IPS-20b (cell line): ENCODE measurements around the gene SLCO2A1.

ENCODE experiments used
- H3K27ac ChIP-seq: one replicate; pipeline ENCODE4 v1.5.1; 2013; ENCODE audit warnings: low read length
- H3K27me3 ChIP-seq: 2 replicates; pipeline ENCODE4 v1.6.1; 2013; ENCODE audit warnings: mild to moderate bottlenecking, low read length, inconsistent platforms; ENCODE audit not compliant: insufficient read depth
- H3K36me3 ChIP-seq: 2 replicates; pipeline ENCODE4 v1.6.1; 2013; ENCODE audit warnings: low read depth, mild to moderate bottlenecking, inconsistent platforms, low read length, moderate library complexity; ENCODE audit not compliant: insufficient read depth
- H3K4me1 ChIP-seq: 2 replicates; pipeline ENCODE4 v1.6.1; 2013; ENCODE audit warnings: mild to moderate bottlenecking, control low read depth, inconsistent platforms, low read length, moderate library complexity; ENCODE audit not compliant: insufficient read depth
- H3K4me3 ChIP-seq: 2 replicates; pipeline ENCODE4 v1.5.1; 2013; ENCODE audit warnings: mild to moderate bottlenecking, low read length, inconsistent platforms
- H3K9ac ChIP-seq: 2 replicates; pipeline ENCODE4 v1.6.1; 2013; ENCODE audit warnings: low read depth, mild to moderate bottlenecking, inconsistent platforms, low read length, moderate library complexity
- H3K9me3 ChIP-seq: 2 replicates; pipeline ENCODE4 v1.6.1; 2013; ENCODE audit warnings: mild to moderate bottlenecking, low read depth, low read length, inconsistent platforms; ENCODE audit not compliant: insufficient read depth

The SLCO2A1 gene

DNA sequence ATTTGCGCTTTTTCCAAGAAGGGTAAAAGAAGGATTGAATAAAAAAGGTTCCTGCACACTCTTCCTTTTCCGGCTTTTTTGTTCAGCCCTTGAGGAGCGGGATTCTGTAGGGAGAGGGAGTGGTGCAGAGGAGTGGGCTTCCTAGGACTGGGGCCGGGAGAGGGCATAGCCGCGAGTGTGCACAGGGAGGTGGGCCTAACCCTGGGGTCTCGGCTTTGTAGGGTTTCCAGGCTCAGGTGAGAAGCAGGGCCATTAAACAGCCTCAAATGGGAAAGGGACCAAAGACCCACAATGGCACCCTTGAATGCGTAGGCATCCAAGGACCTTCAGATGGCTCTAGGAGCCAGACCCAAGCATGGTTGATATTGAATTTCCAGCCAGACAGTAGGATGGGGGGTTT, 98.6 kb downstream of the SLCO2A1 start:
- no peaks in the 10 kb centered on the region for H3K36me3 ChIP-seq
- no peak overlapping the region for H3K4me3 ChIP-seq
- H3K9ac ChIP-seq, result no peak overlapping the region
- no peaks in the 10 kb centered on the region for H3K9me3 ChIP-seq
- no peaks in the 10 kb centered on the region for H3K4me1 ChIP-seq
- H3K27me3 ChIP-seq, result peaks cover 33% of the 10 kb centered on the region
- no peak overlapping the region for H3K27ac ChIP-seq

DNA sequence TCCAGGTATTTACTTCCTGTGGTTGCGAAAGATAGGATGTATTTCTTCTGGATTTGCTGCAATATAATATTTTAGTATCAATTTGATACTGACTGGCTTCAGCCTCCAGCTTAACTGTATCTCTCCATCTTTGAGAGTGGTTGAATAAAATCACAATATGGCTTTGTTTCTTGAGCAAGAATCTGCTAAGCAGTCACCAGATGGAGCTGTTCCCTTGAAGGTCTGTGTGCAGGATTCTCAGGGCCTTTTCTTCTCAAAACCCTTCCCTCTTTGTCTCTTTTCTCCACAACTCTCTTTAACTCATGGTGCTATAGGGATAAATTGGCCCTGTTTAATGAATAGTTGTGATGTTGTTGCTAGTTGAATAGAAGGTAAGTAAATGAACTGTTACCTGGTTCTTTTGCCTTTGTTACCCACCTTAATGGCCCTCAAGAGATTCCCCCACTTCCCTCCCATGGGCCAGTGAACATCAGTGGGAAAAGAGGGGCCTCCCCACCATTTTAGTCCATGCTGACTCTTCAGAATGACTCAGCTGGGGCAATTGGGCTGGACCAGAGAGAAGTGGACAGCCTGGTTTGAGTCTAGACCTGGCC, 99.3 kb downstream of the SLCO2A1 start:
- H3K36me3 ChIP-seq, result no peaks in the 10 kb centered on the region

DNA sequence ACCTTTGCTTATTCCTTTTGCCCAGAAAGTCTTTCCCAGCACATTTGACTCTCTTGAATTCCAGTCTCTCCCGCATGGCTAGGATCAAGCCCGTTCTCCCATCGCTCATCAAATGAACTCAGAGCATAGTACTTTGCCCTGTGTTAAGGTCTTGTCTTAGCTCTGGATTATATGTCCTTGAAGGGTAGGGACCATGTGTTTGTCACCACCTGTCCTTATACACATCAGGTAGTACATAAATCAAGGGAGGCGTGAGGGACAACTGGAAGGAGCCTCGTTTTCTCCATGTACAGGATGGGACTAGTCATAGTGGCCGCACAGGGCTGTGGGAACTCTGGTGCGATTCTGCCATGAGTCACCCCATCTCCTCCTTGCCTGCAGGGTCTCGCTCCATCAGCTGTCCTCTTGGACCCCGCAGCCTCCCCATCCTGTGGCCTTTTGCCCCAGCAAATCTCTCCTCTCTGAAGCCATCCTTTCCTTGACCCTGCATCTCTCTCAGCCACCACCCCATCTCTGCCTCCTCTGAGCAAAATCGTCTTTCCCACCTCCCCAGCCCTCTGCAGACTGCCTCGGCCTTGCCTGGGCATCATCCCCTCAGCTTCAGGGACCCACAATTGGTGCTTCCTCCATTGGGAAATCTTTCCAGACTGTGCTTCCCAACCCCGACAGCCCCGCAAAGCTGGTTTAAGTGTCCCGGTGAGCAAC, 100.7 kb downstream of the SLCO2A1 start:
- Histone ChIP-seq H3K4me1 (no peaks in the 10 kb centered on the region; the same call in 1 of the 2 replicates), H3K27me3 (peaks cover 33% of the 10 kb centered on the region), H3K9ac (no peak overlapping the region), H3K4me3 (no peak overlapping the region), H3K27ac (no peak overlapping the region), H3K9me3 (no peaks in the 10 kb centered on the region), H3K36me3 (no peaks in the 10 kb centered on the region)

More for the DNA sequence above, 99.3 kb downstream of the SLCO2A1 start:
- Histone ChIP-seq H3K4me1 (no peaks in the 10 kb centered on the region; the same call in 1 of the 2 replicates), H3K9me3 (no peaks in the 10 kb centered on the region), H3K4me3 (no peak overlapping the region), H3K9ac (no peak overlapping the region), H3K27ac (no peak overlapping the region), H3K27me3 (peaks cover 33% of the 10 kb centered on the region)

DNA sequence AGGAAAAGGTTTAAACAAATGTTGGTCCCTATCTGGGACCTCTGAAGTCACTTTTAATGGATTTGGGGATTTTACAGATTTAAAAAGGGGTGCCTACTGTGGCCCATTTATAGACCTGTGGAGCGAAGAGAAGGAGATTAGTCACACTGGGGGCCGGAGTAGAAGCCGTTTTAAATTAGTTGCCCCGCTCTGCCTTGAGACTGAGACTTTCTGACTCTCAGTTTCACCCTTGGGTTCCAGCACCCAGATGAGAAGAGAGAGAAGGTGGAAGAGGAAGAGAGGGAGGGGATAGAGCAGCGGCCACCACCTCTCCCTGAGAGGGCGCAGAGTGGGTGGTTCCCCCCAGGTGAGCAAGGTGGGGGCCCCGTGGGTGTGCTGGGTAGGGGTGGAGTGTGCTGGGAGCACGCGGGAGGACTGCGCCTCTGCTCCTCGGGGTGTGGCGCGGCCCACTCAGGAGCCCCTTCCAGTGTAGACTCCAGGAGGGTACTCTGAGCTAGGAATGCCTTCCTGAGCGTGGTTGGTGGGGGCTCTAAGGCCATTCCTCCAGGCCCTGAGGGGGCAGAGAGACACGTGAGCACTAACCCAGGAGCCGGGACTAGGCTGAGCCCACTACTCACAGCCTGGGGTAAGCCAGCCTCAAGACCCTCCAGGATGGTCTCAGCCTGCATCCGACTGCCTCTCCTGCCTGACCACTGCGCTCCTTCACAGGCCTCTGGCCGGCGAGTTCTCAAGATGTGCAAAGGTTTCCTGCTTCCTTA, 101.4 kb downstream of the SLCO2A1 start:
- Histone ChIP-seq H3K36me3 (no peaks in the 10 kb centered on the region), H3K9me3 (no peaks in the 10 kb centered on the region), H3K4me1 (no peaks in the 10 kb centered on the region; the same call in 1 of the 2 replicates), H3K27ac (no peak overlapping the region), H3K27me3 (peaks cover 33% of the 10 kb centered on the region), H3K4me3 (peak overlapping the region; percentile 65), H3K9ac (no peak overlapping the region; the same call in 1 of the 2 replicates)

DNA sequence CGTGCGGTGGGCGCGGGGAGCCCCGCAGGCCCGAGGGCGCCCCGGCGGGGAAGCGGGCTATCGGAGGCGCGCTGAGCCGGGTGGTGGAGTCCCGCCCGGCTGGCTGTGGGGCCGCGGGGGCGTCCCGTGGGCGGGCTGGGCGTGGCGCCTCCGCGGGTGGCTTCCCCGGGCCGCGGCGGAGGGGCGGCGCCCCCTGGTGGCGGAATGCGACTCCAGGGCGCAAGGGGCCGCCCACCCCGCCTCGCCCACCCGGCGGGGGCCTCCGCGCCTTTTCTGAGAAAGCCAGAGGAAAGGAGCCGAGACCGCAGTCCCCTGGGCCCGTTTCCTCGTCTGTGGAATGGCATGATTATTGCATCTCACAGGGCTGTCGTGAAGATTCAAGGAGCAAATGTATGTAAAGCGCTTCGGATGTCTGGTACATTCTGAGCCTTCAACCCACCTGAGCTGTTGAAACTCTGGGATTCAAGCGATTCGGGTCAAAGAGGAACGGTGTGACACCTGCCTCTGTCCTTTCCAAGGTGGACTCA, 102.1 kb downstream of the SLCO2A1 start:
- Histone ChIP-seq H3K4me3 (peak overlapping the region; percentile 69), H3K27ac (no peak overlapping the region), H3K4me1 (no peaks in the 10 kb centered on the region; the same call in 1 of the 2 replicates), H3K9ac (no peak overlapping the region; the same call in 1 of the 2 replicates), H3K27me3 (peaks cover 33% of the 10 kb centered on the region), H3K9me3 (no peaks in the 10 kb centered on the region), H3K36me3 (no peaks in the 10 kb centered on the region)

DNA sequence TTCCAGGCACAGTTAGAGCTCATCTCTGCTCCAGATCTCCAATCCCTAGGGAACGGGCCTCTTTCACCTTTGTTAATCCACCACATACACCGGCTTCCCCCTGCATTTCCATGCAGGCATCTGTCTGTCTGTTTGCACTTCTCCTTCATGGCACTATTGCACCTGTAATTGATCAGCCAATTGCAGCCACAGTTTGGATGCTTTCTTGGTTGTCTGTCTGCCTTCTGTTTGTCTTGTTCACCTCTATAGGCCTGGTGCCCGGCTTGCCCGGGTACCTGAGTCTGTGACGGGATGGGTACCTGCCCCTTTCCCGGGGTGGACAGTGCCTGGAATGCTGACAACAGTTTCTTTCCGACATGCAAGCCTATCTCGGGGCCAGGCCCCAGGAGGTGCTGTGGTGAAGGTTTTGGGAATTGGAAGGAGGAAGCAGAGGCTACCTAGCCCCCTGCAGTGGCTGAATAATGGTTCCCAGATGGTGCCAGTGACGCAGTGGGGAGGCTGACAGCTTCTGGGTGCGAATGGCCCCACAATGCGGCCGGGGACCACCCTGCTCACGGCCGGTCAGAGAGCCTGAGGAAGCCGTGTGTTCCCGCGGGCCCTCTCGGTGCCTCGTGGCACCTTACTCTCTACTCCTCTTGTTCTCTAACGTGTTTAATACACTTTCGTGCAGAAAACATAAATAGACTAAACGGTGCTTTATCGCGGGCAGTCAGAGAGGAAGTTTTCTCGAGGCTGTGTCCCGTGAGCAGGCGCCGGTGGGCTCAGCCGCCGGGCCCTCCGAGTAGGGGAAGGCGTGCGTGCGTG, 102.8 kb downstream of the SLCO2A1 start:
- H3K4me1 ChIP-seq, result no peaks in the 10 kb centered on the region; the same call in 1 of the 2 replicates
- H3K27ac ChIP-seq, result no peak overlapping the region
- H3K4me3 ChIP-seq, result peak overlapping the region; percentile 69
- peaks cover 33% of the 10 kb centered on the region for H3K27me3 ChIP-seq
- no peaks in the 10 kb centered on the region for H3K36me3 ChIP-seq
- H3K9ac ChIP-seq, result no peak overlapping the region
- H3K9me3 ChIP-seq, result no peaks in the 10 kb centered on the region

DNA sequence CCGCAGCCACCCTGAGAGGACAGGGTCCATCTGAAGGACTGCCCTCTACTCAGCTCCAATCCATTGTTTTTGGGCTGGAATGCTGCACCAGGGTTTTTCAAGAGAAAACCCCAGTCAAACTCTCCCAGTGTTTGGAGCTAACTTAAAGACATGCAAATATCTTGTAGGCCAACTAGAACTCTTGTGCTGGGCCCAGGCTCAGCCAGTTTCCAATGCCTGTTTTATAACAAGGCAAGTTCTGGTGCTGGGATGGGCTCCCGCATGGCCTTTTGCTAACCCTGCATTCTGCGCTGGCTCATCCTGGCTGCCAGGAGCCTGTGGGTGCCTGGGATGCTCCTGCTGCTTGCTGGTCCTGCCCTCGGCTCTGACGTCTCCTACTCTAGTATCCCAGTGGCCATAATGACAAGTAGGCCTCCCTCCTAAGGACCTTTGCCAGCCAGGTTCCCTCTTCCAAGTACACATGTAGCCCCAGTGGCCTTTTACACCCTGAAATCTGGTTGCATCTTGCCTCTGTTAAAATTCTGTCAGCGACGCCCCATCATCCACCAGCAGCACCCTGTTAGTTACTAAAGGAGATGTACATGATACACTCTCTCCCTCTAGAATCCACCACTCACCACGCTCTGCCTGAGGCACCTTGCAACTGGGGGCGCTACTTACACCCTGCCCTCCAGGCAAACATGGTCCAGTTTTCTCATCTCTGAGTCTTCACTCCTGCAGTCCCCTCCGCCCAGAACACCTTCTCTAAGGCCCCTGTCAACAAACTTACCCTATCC, 103.6 kb downstream of the SLCO2A1 start:
- Histone ChIP-seq H3K4me1 (no peaks in the 10 kb centered on the region; the same call in 1 of the 2 replicates), H3K27me3 (peaks cover 33% of the 10 kb centered on the region), H3K4me3 (no peak overlapping the region), H3K9ac (no peak overlapping the region), H3K36me3 (no peaks in the 10 kb centered on the region), H3K9me3 (no peaks in the 10 kb centered on the region), H3K27ac (no peak overlapping the region)

DNA sequence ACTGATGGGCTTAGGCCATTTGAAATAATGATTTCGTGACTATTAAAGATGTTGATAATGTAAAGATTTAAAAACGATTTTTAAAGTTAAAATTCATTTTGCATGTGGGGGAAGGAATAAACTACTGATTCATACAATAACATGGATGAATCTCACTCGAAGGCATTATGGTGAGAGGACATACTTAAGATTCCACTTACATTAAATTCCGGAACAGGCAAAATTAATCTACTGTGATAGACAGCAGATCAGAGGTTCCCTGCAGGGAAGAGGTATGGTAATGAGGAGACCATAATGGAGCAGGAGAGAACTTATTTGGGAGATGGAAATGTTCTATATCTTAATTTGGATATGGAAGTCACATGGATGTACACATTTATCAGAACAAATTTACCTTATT, 105.7 kb downstream of the SLCO2A1 start:
- Histone ChIP-seq H3K9ac (no peak overlapping the region), H3K4me1 (no peaks in the 10 kb centered on the region; the same call in 1 of the 2 replicates), H3K36me3 (no peaks in the 10 kb centered on the region), H3K27me3 (peaks cover 27% of the 10 kb centered on the region), H3K4me3 (no peak overlapping the region), H3K27ac (no peak overlapping the region), H3K9me3 (no peaks in the 10 kb centered on the region)

DNA sequence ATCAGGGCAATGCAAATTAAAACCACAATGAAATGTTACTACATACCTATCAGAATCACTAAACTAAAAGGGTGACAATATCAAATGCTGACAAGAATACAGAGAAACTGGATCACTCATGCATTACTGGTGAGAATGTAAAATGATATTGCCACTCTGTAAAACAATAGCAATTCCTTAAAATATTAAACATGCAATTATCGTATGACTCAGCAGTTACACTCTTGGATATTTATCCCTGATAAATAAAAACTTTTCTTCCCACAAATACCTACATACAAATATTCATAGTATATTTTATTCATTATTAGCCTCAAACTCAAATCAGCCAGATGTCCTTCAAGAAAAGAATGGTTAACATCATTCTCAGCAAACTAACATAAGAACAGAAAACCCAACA, 108.1 kb downstream of the SLCO2A1 start:
- peaks cover 5% of the 10 kb centered on the region; the same call in 1 of the 2 replicates for H3K27me3 ChIP-seq
- no peaks in the 10 kb centered on the region for H3K9me3 ChIP-seq
- H3K9ac ChIP-seq, result no peak overlapping the region
- no peaks in the 10 kb centered on the region; the same call in 1 of the 2 replicates for H3K4me1 ChIP-seq
- H3K4me3 ChIP-seq, result no peak overlapping the region
- no peak overlapping the region for H3K27ac ChIP-seq
- no peaks in the 10 kb centered on the region for H3K36me3 ChIP-seq

DNA sequence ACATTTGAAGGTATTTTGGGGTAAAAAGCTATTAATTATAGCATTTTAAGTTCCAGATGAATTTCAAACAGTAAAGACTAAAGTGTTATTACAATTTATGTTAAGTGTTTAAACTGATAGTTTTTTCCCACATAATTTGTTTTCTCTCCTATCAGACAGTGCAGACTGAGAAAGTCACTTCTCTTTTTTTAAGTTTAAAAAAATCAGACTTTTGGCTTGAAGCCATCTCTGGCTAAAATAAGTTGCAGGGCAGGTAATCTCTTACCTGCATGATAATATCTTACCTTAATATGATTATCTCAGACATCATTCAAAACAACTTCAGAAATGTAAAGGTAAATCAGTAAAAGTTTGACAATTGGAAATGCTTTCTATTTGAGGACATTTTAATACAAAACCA, 112.6 kb downstream of the SLCO2A1 start:
- Histone ChIP-seq H3K4me1 (no peaks in the 10 kb centered on the region), H3K9me3 (no peaks in the 10 kb centered on the region), H3K27ac (no peak overlapping the region), H3K9ac (no peak overlapping the region), H3K36me3 (no peaks in the 10 kb centered on the region), H3K27me3 (no peaks in the 10 kb centered on the region), H3K4me3 (no peak overlapping the region)
